HepG2 (cell line): ENCODE results near the gene COG5. TPM values are rescaled to one million over a fixed set of nuclear protein-coding genes. Genes with fewer than 3 reads are reported as not detected.

Source experiments
- ATAC-seq: fragments of 200-7000 bp; cut with Tn5 transposase; 3 replicates; pipeline ENCODE4 v1.9.1; 2020; ENCODE audit warnings: mild to moderate bottlenecking, moderate library complexity
- BruUV-seq: library from RNA; stranded (reverse); fragments of 400-500 nt; replicated peaks from 2 replicates; lab custom pipeline; 2021; lab: Mats Ljungman, UMichigan
- CTCF ChIA-PET: fragments of 300-600 bp; formaldehyde crosslinking; extraction: SDS; loops from one replicate; lab custom pipeline; 2021; ENCODE audit warnings: low total read pairs, inconsistent platforms, low intra/inter-chr PET ratio; lab: Yijun Ruan, JAX
- POLR2A ChIA-PET: fragments of 350-600 bp; sonication (Branson Sonifier 250); formaldehyde crosslinking; loops from one replicate; lab custom pipeline; 2020; ENCODE audit warnings: antibody characterized with exemption, inconsistent platforms; lab: Yijun Ruan, JAX
- DNase-seq: peaks from one replicate; pipeline ENCODE4 v3.0.0-alpha.2; 2015; ENCODE audit warnings: low spot score
- FAIRE-seq: peaks from 3 replicates; lab custom pipeline; 2011; peaks lifted over from hg19 to GRCh38; lab: Jason Lieb, UNC
- H2AFZ ChIP-seq: one replicate; pipeline ENCODE4 v1.6.1; 2011; ENCODE audit warnings: low read length, inconsistent platforms
- H3K27ac ChIP-seq: fragments of 300-600 bp; 3 replicates; pipeline ENCODE4 v1.8.0; 2011; ENCODE audit warnings: mixed run types, mild to moderate bottlenecking, mixed read lengths, low read length, inconsistent platforms; ENCODE audit not compliant: insufficient read depth; ENCODE audit errors: extremely low read length
- H3K27me3 ChIP-seq, 2 experiments: fragments of 200-600 bp in 1 of 2; 2 replicates in 1 of 2; 3 replicates in 1 of 2; pipeline versions ENCODE4 v1.6.0 to v1.8.0; 2011; ENCODE audit warnings: low read length in 2 of 2, mild to moderate bottlenecking in 2 of 2, moderate library complexity in 2 of 2, inconsistent platforms in 1 of 2; ENCODE audit not compliant: insufficient read depth in 2 of 2, control insufficient read depth in 1 of 2
- H3K36me3 ChIP-seq, 2 experiments: fragments of 200-600 bp in 1 of 2; replicated peaks in 1 of 2; 2 replicates in 1 of 2; 3 replicates in 1 of 2; pipeline versions ENCODE4 v1.5.1 to v1.8.0; 2011; ENCODE audit warnings: low read length in 2 of 2, inconsistent platforms in 1 of 2; ENCODE audit not compliant: insufficient read depth in 2 of 2, control insufficient read depth in 1 of 2
- H3K4me1 ChIP-seq: 2 replicates; pipeline ENCODE4 v1.5.1; 2012; ENCODE audit warnings: low read length, inconsistent platforms; ENCODE audit not compliant: insufficient read depth
- H3K4me2 ChIP-seq: 2 replicates; pipeline ENCODE4 v1.6.0; 2011; ENCODE audit warnings: low read depth, low read length, inconsistent platforms
- H3K4me3 ChIP-seq, 3 experiments: fragments of 200-600 bp in 1 of 3; sonication (generic), shearing (Covaris generic) in 1 of 3; replicated peaks in 1 of 3; 2 replicates each; pipeline ENCODE4 v1.5.1; 2011 to 2016; ENCODE audit warnings: low read length in 3 of 3, inconsistent platforms in 2 of 3, low read depth in 2 of 3, mild to moderate bottlenecking in 2 of 3, control low read depth in 1 of 3, mixed read lengths in 1 of 3; ENCODE audit not compliant: insufficient read depth in 1 of 3
- H3K79me2 ChIP-seq: one replicate; pipeline ENCODE4 v1.6.1; 2011; ENCODE audit warnings: low read length, inconsistent platforms; ENCODE audit not compliant: insufficient read depth
- H3K9ac ChIP-seq: 2 replicates; pipeline ENCODE4 v1.6.0; 2011; ENCODE audit warnings: mild to moderate bottlenecking, low read depth, low read length, inconsistent platforms; ENCODE audit not compliant: insufficient read depth
- H3K9me3 ChIP-seq: 2 replicates; pipeline ENCODE4 v1.5.1; 2012; ENCODE audit warnings: mild to moderate bottlenecking, low read length
- H4K20me1 ChIP-seq: 2 replicates; pipeline ENCODE4 v1.6.0; 2011; ENCODE audit warnings: inconsistent platforms, mild to moderate bottlenecking, low read length, moderate library complexity; ENCODE audit not compliant: insufficient read depth
- AHDC1 ChIP-seq: sonication (generic); formaldehyde crosslinking; IDR thresholded peaks from 2 replicates; pipeline ENCODE4 v1.5.1; 2020; ENCODE audit warnings: mild to moderate bottlenecking, missing genetic modification reagents, borderline replicate concordance
- KAT7 ChIP-seq: IDR thresholded peaks from 2 replicates; pipeline ENCODE4 v1.6.1; 2018; ENCODE audit warnings: borderline replicate concordance, missing compliant biosample characterization
- MIER3 ChIP-seq: IDR thresholded peaks from 2 replicates; pipeline ENCODE4 v1.6.1; 2016; ENCODE audit warnings: missing compliant biosample characterization, borderline replicate concordance
- PRDM15 ChIP-seq: sonication (generic); formaldehyde crosslinking; IDR thresholded peaks from 2 replicates; pipeline ENCODE4 v1.4.0; 2020; ENCODE audit warnings: missing genetic modification reagents
- RARG ChIP-seq: sonication (generic); formaldehyde crosslinking; IDR thresholded peaks from 2 replicates; pipeline ENCODE4 v1.4.0; 2020; ENCODE audit warnings: low read depth, mild to moderate bottlenecking, missing genetic modification reagents
- RORA ChIP-seq: sonication (generic); formaldehyde crosslinking; IDR thresholded peaks from 2 replicates; pipeline ENCODE4 v1.5.0; 2020; ENCODE audit warnings: mild to moderate bottlenecking, missing genetic modification reagents, moderate library complexity
- SNRNP70 ChIP-seq: fragments of 200-400 bp; formaldehyde crosslinking; IDR thresholded peaks from 2 replicates; pipeline ENCODE4 v1.6.1; 2017; ENCODE audit warnings: mild to moderate bottlenecking, low read depth, low read length, moderate library complexity
- ZNF432 ChIP-seq: sonication (generic); formaldehyde crosslinking; IDR thresholded peaks from 2 replicates; pipeline ENCODE4 v1.5.0; 2020; ENCODE audit warnings: missing genetic modification reagents, mild to moderate bottlenecking, borderline replicate concordance
- ZNF619 ChIP-seq: sonication (generic); formaldehyde crosslinking; IDR thresholded peaks from 2 replicates; pipeline ENCODE4 v1.4.0; 2020; ENCODE audit warnings: mild to moderate bottlenecking, missing genetic modification reagents
- ZSCAN12 ChIP-seq: sonication (generic); formaldehyde crosslinking; IDR thresholded peaks from 2 replicates; pipeline ENCODE4 v1.9.0; 2021; ENCODE audit warnings: mild to moderate bottlenecking, missing genetic modification reagents
- WGBS: methylation state at CpG from one replicate; pipeline ENCODE4 v1.1.6; 2017; ENCODE audit warnings: low lambda C conversion rate; 5-methylcytosine and 5-hydroxymethylcytosine counted together
- in situ Hi-C: cut with HindIII; loops from 2 replicates; pipeline ENCODE4 v1.10.0; 2017; ENCODE audit warnings: low pct_unique_long_range_greater_than_20kb; ENCODE audit not compliant: extremely low pct_ligation_motif_present
- intact Hi-C: fragments of 100-400 bp; cut with micrococcal nuclease; formaldehyde crosslinking; loops from one replicate; pipeline ENCODE4 v1.10.0; 2022; ENCODE audit not compliant: unreplicated experiment
- polyA plus RNA-seq, 8 experiments: library from polyadenylated mRNA; depleted of rRNA in 3 of 8; stranded (reverse) in 7 of 8; unstranded in 1 of 8; fragments of >200 nt; fragmentation: Illumina TruSeq in 4 of 8; extraction: Trizol in 4 of 8; gene quantifications; 2 replicates each; pipeline versions ENCODE4 v1.2.1 to v1.2.3, GENCODE V29; 2011 to 2016; ENCODE audit warnings: low read depth in 4 of 8, missing spikeins in 1 of 8, mixed read lengths in 1 of 8; ENCODE audit not compliant: insufficient read depth in 1 of 8
- total RNA-seq, 5 experiments: library from RNA; depleted of rRNA; stranded (reverse); fragments of >200 nt; fragmentation: Illumina TruSeq; extraction: Trizol; gene quantifications; 2 replicates each; pipeline ENCODE4 v1.2.3, GENCODE V29; 2016; ENCODE audit warnings: low read depth in 1 of 5
- TF ChIP-seq, protein P1 (sequence below): sonication (generic); formaldehyde crosslinking; IDR thresholded peaks from 2 replicates; pipeline ENCODE4 v1.4.0; 2020; ENCODE audit warnings: mild to moderate bottlenecking, missing genetic modification reagents
- TF ChIP-seq, protein P2 (sequence below): sonication (generic); formaldehyde crosslinking; IDR thresholded peaks from 2 replicates; pipeline ENCODE4 v1.4.0; 2020; ENCODE audit warnings: mild to moderate bottlenecking, missing genetic modification reagents

Gene COG5
- total and polyA plus RNA-seq, 2 of the 13 experiments (the other 11 are each of a cell fraction or from before 2014, with no cell fraction given): 20.4 to 31.3 TPM

GRCh38 chr7:107207459-107207858, 356.3 kb downstream of the COG5 start:
- no peak for FAIRE-seq
- no peak for TF ChIP-seq KAT7 (CRISPR knock-in tag)
- TF ChIP-seq, protein P1, sequence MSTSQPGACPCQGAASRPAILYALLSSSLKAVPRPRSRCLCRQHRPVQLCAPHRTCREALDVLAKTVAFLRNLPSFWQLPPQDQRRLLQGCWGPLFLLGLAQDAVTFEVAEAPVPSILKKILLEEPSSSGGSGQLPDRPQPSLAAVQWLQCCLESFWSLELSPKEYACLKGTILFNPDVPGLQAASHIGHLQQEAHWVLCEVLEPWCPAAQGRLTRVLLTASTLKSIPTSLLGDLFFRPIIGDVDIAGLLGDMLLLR (CRISPR knock-in tag): no peak
- no peak for TF ChIP-seq SNRNP70
- TF ChIP-seq, protein P2, sequence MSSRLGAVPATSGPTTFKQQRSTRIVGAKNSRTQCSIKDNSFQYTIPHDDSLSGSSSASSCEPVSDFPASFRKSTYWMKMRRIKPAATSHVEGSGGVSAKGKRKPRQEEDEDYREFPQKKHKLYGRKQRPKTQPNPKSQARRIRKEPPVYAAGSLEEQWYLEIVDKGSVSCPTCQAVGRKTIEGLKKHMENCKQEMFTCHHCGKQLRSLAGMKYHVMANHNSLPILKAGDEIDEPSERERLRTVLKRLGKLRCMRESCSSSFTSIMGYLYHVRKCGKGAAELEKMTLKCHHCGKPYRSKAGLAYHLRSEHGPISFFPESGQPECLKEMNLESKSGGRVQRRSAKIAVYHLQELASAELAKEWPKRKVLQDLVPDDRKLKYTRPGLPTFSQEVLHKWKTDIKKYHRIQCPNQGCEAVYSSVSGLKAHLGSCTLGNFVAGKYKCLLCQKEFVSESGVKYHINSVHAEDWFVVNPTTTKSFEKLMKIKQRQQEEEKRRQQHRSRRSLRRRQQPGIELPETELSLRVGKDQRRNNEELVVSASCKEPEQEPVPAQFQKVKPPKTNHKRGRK (CRISPR knock-in tag): no peak
- TF ChIP-seq MIER3: no peak
- no peak for TF ChIP-seq AHDC1 (CRISPR knock-in tag)
- no peak for TF ChIP-seq RARG (CRISPR knock-in tag)
- no peak for TF ChIP-seq ZNF432
- no peak for TF ChIP-seq ZNF619 (CRISPR knock-in tag)
- no peak for TF ChIP-seq RORA (CRISPR knock-in tag)
- no peak for TF ChIP-seq ZSCAN12
- no peak for TF ChIP-seq PRDM15
- TF ChIP-seq, all 625 proteins: peak for 0
- in situ Hi-C loops: loop anchor here (25.0 kb wide), 2 partner anchors 505 to 680 kb away; partner anchors contain the start of gene DLD
- Histone ChIP-seq H3K79me2 (no peaks in the 10 kb centered on the region), H3K9me3 (no peaks in the 10 kb centered on the region), H3K4me3 (no peak overlapping the region), H3K9ac (no peak overlapping the region), H3K27me3 (no peaks in the 10 kb centered on the region), H3K4me1 (no peaks in the 10 kb centered on the region), H3K4me2 (no peak overlapping the region), H4K20me1 (no peaks in the 10 kb centered on the region), H3K36me3 (peaks cover 6 to 49% of the 10 kb centered on the region in 2 experiments), H3K27ac (no peak overlapping the region), H2AFZ (no peak overlapping the region)
- intact Hi-C loops: no loop called here
- BruUV-seq: no TSS peak
- POLR2A ChIA-PET: no interaction called here
- 100% methylated on average over 3 of the region's 5 CpGs for WGBS
- ATAC-seq (no peak), DNase-seq (no peak)
- CTCF ChIA-PET: no interaction called here
